ENCODE results near the gene MICOS13. TPM values are rescaled to one million over a fixed set of nuclear protein-coding genes. Genes with fewer than 3 reads are reported as not detected.
"Not testable (repeated sequence)": the region's sequence is repeated elsewhere in the genome, so short reads cannot be mapped to it uniquely, and the experiment has no call there.

Gene MICOS13
- total RNA-seq, 1 donor, result 21.0 TPM

GRCh38 chr19:5691822-5692722 lies 11.8 kb upstream of the MICOS13 start:
- H3K27me3 ChIP-seq (ENCODE audit: insufficient read depth, low read length), result no peaks in the 10 kb centered on the region
- peaks cover 63% of the 10 kb centered on the region for H4K20me1 ChIP-seq (ENCODE audit: insufficient read depth, low read length)
- H3K4me3 ChIP-seq (ENCODE audit: insufficient read depth, low read length), result peak overlapping the region; percentile 96
- peaks cover 52% of the 10 kb centered on the region for H3K36me3 ChIP-seq (ENCODE audit: insufficient read depth, low read length)
- TF ChIP-seq CTCF (IDR thresholded peaks at IDR 0.05; ENCODE audit: extremely low read depth, low read depth, low read length), result no peak
- peaks cover 9% of the 10 kb centered on the region for H3K4me1 ChIP-seq (ENCODE audit: insufficient read depth, low read length)
- DNase-seq (ENCODE audit: insufficient read length, low spot score, missing footprints), result peak; percentile 93
- no peaks in the 10 kb centered on the region for H3K9me3 ChIP-seq (ENCODE audit: low read depth, low read length)
- H3K79me2 ChIP-seq (ENCODE audit: insufficient read depth, low read length), result peaks cover 70% of the 10 kb centered on the region
- H3K4me2 ChIP-seq (ENCODE audit: insufficient read depth, low read length), result peak overlapping the region; percentile 91
- H3K27ac ChIP-seq (ENCODE audit: low read depth, low read length), result peak overlapping the region; percentile 2
- H2AFZ ChIP-seq (ENCODE audit: low read length), result no peak overlapping the region

- peaks cover 61% of the 10 kb centered on the region for H3K79me2 ChIP-seq (ENCODE audit: insufficient read depth, low read length)
- H4K20me1 ChIP-seq (ENCODE audit: insufficient read depth, low read length), result peaks cover 59% of the 10 kb centered on the region
- H3K36me3 ChIP-seq (ENCODE audit: insufficient read depth, low read length), result peaks cover 44% of the 10 kb centered on the region
- H3K4me1 ChIP-seq (ENCODE audit: insufficient read depth, low read length), result peaks cover 9% of the 10 kb centered on the region
- peak overlapping the region; percentile 96 for H3K4me3 ChIP-seq (ENCODE audit: insufficient read depth, low read length)
- H3K4me2 ChIP-seq (ENCODE audit: insufficient read depth, low read length), result peak overlapping the region; percentile 91
- no peak overlapping the region for H2AFZ ChIP-seq (ENCODE audit: low read length)
- DNase-seq (ENCODE audit: insufficient read length, low spot score, missing footprints), result peak; percentile 93
- H3K27ac ChIP-seq (ENCODE audit: low read depth, low read length), result peak overlapping the region; percentile 86
- no peaks in the 10 kb centered on the region for H3K9me3 ChIP-seq (ENCODE audit: low read depth, low read length)
- H3K27me3 ChIP-seq (ENCODE audit: insufficient read depth, low read length), result no peaks in the 10 kb centered on the region
- TF ChIP-seq CTCF (IDR thresholded peaks at IDR 0.05; ENCODE audit: extremely low read depth, low read depth, low read length), result no peak
Observed at GRCh38 chr19:5690955-5691821, 10.9 kb upstream of the MICOS13 start.

DNA sequence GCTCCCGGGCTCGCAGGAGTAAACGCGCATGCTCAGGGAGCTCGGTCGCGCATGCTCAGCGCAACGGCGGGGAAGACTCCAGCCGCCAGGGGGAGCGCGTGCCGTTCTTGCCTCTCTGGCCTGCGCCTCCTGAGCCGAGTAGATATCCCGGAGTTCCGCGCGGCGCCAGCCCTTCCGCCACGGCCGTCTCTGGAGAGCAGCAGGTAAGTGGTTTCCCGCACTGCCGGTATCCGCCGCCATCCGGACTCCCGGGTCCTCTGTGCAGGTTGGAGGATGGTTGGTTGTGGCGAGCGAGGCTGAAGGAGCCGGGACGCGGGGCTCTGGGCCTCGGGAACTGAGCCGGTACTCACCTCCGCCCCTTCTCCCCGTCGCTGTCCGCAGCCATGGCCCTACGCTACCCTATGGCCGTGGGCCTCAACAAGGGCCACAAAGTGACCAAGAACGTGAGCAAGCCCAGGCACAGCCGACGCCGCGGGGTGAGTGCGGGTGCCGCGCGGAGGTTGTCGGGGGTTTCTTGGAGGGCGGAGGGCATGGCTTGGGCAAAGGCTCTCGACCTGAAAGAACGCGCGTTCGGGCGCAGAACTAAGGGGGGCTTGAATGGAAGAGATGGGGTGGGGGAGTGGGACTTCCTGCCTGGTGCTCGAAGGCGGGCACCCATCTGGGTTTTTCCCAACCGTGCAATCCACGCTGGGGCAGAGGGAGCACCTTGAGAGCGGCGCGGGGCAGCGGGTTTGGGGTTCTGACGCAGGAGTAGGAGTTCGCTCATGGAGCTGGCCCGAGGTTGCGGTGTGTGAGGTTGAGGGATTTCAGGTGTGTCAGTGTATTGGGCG lies 10.0 kb upstream of the MICOS13 start, which contains the start of gene RPL36:
TSS of gene RPL36 (plus strand) at position 171 of the 830 bp plus-strand sequence. CDS start at position 384, 213 bp downstream.
- H2AFZ ChIP-seq (ENCODE audit: low read length), result peak within 1 kb of the TSS; percentile 54
- H3K79me2 ChIP-seq (ENCODE audit: insufficient read depth, low read length), result peaks cover 52% of the 10 kb centered on the region
- peaks cover 36% of the 10 kb centered on the region for H3K36me3 ChIP-seq (ENCODE audit: insufficient read depth, low read length)
- peaks cover 9% of the 10 kb centered on the region for H3K4me1 ChIP-seq (ENCODE audit: insufficient read depth, low read length)
- peak within 1 kb of the TSS; percentile 96 for H3K4me3 ChIP-seq (ENCODE audit: insufficient read depth, low read length)
- no peaks in the 10 kb centered on the region for H3K9me3 ChIP-seq (ENCODE audit: low read depth, low read length)
- peak within 1 kb of the TSS; percentile 91 for H3K4me2 ChIP-seq (ENCODE audit: insufficient read depth, low read length)
- DNase-seq (ENCODE audit: insufficient read length, low spot score, missing footprints), result peak; percentile 100
- peaks cover 52% of the 10 kb centered on the region for H4K20me1 ChIP-seq (ENCODE audit: insufficient read depth, low read length)
- no peaks in the 10 kb centered on the region for H3K27me3 ChIP-seq (ENCODE audit: insufficient read depth, low read length)
- H3K27ac ChIP-seq (ENCODE audit: low read depth, low read length), result peak within 1 kb of the TSS; percentile 86
- peak; percentile 96 for TF ChIP-seq CTCF (IDR thresholded peaks at IDR 0.05; ENCODE audit: extremely low read depth, low read depth, low read length)

DNA sequence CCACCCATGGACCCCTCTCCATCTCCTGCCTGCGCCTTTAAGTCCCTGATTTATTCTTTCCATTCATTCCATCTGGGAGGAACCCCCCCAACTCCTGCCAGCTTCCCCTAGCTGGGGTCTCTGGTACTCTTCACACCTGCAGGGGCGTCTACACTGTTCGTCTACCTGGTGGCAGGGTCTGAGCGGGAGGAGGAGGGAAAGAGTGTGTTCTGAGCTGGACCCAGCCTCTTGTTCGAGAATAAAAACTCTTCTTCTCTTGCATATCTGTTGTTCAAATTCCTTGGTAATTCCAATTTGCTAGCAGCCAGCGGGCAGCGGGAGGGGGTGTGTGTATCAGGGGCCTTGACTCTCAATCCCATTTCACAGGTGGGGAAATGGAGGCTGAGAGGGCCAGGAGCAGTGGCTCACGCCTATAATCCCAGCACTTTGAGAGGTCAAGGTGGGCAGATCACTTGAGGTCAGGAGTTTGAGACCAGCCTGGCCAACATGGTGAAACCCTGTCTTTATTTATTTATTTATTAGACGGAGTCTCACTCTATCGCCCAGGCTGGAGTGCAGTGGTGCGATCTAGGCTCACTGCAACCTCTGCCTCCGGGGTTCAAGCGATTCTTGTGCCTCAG lies 8.1 kb upstream of the MICOS13 start:
- Histone ChIP-seq H3K79me2 (ENCODE audit: insufficient read depth, low read length) (peaks cover 33% of the 10 kb centered on the region), H4K20me1 (ENCODE audit: insufficient read depth, low read length) (peaks cover 33% of the 10 kb centered on the region), H3K36me3 (ENCODE audit: insufficient read depth, low read length) (peaks cover 20% of the 10 kb centered on the region)
- not testable (repeated sequence) for H3K4me3 ChIP-seq (ENCODE audit: insufficient read depth, low read length); H3K4me1 ChIP-seq (ENCODE audit: insufficient read depth, low read length); H3K4me2 ChIP-seq (ENCODE audit: insufficient read depth, low read length); H3K27me3 ChIP-seq (ENCODE audit: insufficient read depth, low read length); H2AFZ ChIP-seq (ENCODE audit: low read length); H3K9me3 ChIP-seq (ENCODE audit: low read depth, low read length); DNase-seq (ENCODE audit: insufficient read length, low spot score, missing footprints); H3K27ac ChIP-seq (ENCODE audit: low read depth, low read length)

Measured in osteoblast (primary cell).